ENCODE data around the gene TNFAIP8L3. TPM values are rescaled to one million over a fixed set of nuclear protein-coding genes. Genes with fewer than 3 reads are reported as not detected.

TNFAIP8L3 gene
- total and polyA plus RNA-seq, 4 donors, result 0.44 to 4.9 (median 1.3) TPM

DNA sequence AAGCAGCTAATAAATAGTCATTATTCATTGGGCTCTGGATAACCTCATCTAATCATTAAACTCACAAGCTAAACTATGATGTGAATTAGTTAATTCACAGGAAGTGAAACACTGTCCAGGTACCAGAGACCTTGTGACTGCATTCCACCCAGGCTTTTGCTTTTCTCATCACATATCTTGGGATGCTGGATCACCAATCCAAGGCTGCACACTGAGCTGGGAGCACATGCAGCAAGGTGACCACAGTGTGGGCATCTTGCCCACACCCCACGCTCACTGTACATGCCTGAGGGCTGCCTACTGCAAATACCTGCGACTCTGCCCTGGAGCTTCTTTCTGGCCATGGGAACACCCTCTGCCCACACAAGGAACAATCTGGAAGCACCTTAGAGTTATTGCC, 40.6 kb upstream of the TNFAIP8L3 start:
- Histone ChIP-seq H3K27ac (ENCODE audit: low read depth in 1 of 2, low read length in 2 of 2) (no peak overlapping the region), H3K27me3 (ENCODE audit: control insufficient read depth in 4 of 4, insufficient read depth in 4 of 4, low read length in 3 of 4) (no peaks in the 10 kb centered on the region), H3K4me1 (ENCODE audit: control insufficient read depth in 4 of 4, insufficient read depth in 4 of 4, low read length in 3 of 4) (no peaks in the 10 kb centered on the region), H3K9ac (ENCODE audit: low read depth in 1 of 2, low read length in 2 of 2) (no peak overlapping the region), H3K4me3 (ENCODE audit: low read depth in 1 of 3, low read length in 3 of 3) (no peak overlapping the region), H3K9me3 (ENCODE audit: control insufficient read depth in 4 of 4, low read length in 3 of 4) (peaks cover 0 to under 1% (median 0%) of the 10 kb centered on the region in 4 donors), H3K36me3 (ENCODE audit: control insufficient read depth in 4 of 4, insufficient read depth in 3 of 4, low read depth in 1 of 4, low read length in 3 of 4) (no peaks in the 10 kb centered on the region)
- no peak for DNase-seq (ENCODE audit: low spot score)
- WGBS, result 97% methylated on average over 2 of the region's 2 CpGs
- no peak for TF ChIP-seq GABPA (IDR thresholded peaks at IDR 0.05 in 1 of 2, conservative IDR thresholded peaks at IDR 0.05 in 1 of 2)

GRCh38 chr15:51134416-51135199, 39.9 kb upstream of the TNFAIP8L3 start:
- no peaks in the 10 kb centered on the region for H3K36me3 ChIP-seq (ENCODE audit: control insufficient read depth in 4 of 4, insufficient read depth in 3 of 4, low read depth in 1 of 4, low read length in 3 of 4)
- H3K9ac ChIP-seq (ENCODE audit: low read depth in 1 of 2, low read length in 2 of 2), result no peak overlapping the region
- H3K9me3 ChIP-seq (ENCODE audit: control insufficient read depth in 4 of 4, low read length in 3 of 4), result no peaks in the 10 kb centered on the region
- no peak for TF ChIP-seq EGR1 (IDR thresholded peaks at IDR 0.05; ENCODE audit: low read depth in 2 of 2)
- no peak for TF ChIP-seq REST (IDR thresholded peaks at IDR 0.05)
- no peak for TF ChIP-seq NR2F2 (IDR thresholded peaks at IDR 0.05)
- TF ChIP-seq, protein P1, sequence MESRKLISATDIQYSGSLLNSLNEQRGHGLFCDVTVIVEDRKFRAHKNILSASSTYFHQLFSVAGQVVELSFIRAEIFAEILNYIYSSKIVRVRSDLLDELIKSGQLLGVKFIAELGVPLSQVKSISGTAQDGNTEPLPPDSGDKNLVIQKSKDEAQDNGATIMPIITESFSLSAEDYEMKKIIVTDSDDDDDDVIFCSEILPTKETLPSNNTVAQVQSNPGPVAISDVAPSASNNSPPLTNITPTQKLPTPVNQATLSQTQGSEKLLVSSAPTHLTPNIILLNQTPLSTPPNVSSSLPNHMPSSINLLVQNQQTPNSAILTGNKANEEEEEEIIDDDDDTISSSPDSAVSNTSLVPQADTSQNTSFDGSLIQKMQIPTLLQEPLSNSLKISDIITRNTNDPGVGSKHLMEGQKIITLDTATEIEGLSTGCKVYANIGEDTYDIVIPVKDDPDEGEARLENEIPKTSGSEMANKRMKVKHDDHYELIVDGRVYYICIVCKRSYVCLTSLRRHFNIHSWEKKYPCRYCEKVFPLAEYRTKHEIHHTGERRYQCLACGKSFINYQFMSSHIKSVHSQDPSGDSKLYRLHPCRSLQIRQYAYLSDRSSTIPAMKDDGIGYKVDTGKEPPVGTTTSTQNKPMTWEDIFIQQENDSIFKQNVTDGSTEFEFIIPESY (IDR thresholded peaks at IDR 0.05), result no peak
- no peaks in the 10 kb centered on the region for H3K4me1 ChIP-seq (ENCODE audit: control insufficient read depth in 4 of 4, insufficient read depth in 4 of 4, low read length in 3 of 4)
- H3K27me3 ChIP-seq (ENCODE audit: control insufficient read depth in 4 of 4, insufficient read depth in 4 of 4, low read length in 3 of 4), result no peaks in the 10 kb centered on the region
- H3K4me3 ChIP-seq (ENCODE audit: low read depth in 1 of 3, low read length in 3 of 3), result no peak overlapping the region
- no peak for DNase-seq (ENCODE audit: low spot score)
- H3K27ac ChIP-seq (ENCODE audit: low read depth in 1 of 2, low read length in 2 of 2), result no peak overlapping the region

DNA sequence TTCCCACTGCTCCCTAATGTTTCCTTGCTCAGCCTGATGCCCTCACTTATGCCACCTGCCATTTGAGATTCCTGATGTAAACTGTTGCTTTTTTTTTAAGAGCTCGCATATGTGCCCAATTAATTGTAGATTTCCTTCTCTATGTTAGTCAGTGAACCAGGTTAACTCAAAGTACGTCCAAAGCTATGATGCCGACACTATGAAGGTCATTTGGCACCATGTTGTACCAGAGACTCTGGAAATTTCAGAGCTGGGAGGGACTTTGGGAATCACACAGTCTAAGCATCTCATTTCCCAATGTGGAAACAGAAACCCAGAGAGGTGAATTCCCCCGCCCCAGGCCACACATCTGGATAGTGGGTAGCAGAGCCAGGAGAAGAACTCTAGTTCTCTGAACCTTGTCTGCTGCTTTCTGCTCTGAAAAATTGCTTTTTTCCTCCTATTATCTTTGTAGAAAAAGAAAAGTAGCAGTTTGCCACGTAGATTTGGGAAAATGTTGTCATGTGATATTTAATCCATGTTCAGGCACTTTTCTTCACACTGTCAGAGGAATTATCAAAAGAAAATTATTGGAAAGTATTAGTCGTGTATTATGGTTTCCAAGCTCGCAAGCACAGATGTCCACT, 38.5 kb upstream of the TNFAIP8L3 start:
- no peak overlapping the region for H3K27ac ChIP-seq (ENCODE audit: low read depth in 1 of 2, low read length in 2 of 2)
- no peak overlapping the region for H3K4me3 ChIP-seq (ENCODE audit: low read depth in 1 of 3, low read length in 3 of 3)
- no peaks in the 10 kb centered on the region for H3K4me1 ChIP-seq (ENCODE audit: control insufficient read depth in 4 of 4, insufficient read depth in 4 of 4, low read length in 3 of 4)
- WGBS, result 70% methylated on average over 7 of the region's 7 CpGs
- H3K36me3 ChIP-seq (ENCODE audit: control insufficient read depth in 4 of 4, insufficient read depth in 3 of 4, low read depth in 1 of 4, low read length in 3 of 4), result no peaks in the 10 kb centered on the region
- no peak for DNase-seq (ENCODE audit: low spot score)
- no peaks in the 10 kb centered on the region for H3K27me3 ChIP-seq (ENCODE audit: control insufficient read depth in 4 of 4, insufficient read depth in 4 of 4, low read length in 3 of 4)
- H3K9ac ChIP-seq (ENCODE audit: low read depth in 1 of 2, low read length in 2 of 2), result no peak overlapping the region
- no peaks in the 10 kb centered on the region for H3K9me3 ChIP-seq (ENCODE audit: control insufficient read depth in 4 of 4, low read length in 3 of 4)
- TF ChIP-seq FOXA2 (IDR thresholded peaks at IDR 0.05) (no peak), HNF4G (IDR thresholded peaks at IDR 0.05) (no peak), ATF3 (IDR thresholded peaks at IDR 0.05) (no peak), EGR1 (IDR thresholded peaks at IDR 0.05; ENCODE audit: low read depth in 2 of 2) (no peak), RXRA (IDR thresholded peaks at IDR 0.05) (no peak), GABPA (IDR thresholded peaks at IDR 0.05 in 1 of 2, conservative IDR thresholded peaks at IDR 0.05 in 1 of 2) (no peak), JUND (IDR thresholded peaks at IDR 0.05) (no peak), HNF4A (conservative IDR thresholded peaks at IDR 0.05) (no peak), SP1 (IDR thresholded peaks at IDR 0.05) (no peak), REST (IDR thresholded peaks at IDR 0.05) (no peak)
- TF ChIP-seq, protein P2, sequence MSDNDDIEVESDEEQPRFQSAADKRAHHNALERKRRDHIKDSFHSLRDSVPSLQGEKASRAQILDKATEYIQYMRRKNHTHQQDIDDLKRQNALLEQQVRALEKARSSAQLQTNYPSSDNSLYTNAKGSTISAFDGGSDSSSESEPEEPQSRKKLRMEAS (IDR thresholded peaks at IDR 0.05), result no peak
- TF ChIP-seq, protein P1 (IDR thresholded peaks at IDR 0.05), result no peak

Measured in liver (tissue), 9 donors.